Measurements from ENCODE around the gene RPL41. TPM values are rescaled to one million over a fixed set of nuclear protein-coding genes. Genes with fewer than 3 reads are reported as not detected.

Gene RPL41
- total RNA-seq, 6 experiments from 2014 or later, result 516 to 1,547 (median 1,257) TPM

DNA sequence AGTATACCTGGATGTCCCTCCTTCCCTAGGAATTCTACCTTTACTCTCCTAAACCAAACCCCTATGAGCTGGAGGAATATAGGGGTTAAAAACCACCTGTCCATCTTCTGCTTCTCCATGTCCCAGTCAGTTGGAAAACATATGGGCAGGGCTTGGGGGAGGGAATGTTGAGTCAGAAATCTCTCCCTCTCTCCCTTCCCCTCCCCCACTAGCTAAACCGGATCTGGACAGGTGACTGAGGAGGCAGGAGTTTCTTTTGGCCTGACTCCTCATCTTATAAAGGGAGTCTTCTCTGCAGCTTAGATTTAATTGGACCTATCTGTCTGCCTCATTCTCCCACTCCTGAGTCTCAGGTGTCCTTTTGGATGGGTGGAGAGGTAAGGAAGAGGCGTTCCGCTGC lies 30.3 kb upstream of the RPL41 start:
- no peaks in the 10 kb centered on the region for H3K9me3 ChIP-seq
- DNase-seq (no peak), ATAC-seq (no peak)
- TF ChIP-seq, protein P1, sequence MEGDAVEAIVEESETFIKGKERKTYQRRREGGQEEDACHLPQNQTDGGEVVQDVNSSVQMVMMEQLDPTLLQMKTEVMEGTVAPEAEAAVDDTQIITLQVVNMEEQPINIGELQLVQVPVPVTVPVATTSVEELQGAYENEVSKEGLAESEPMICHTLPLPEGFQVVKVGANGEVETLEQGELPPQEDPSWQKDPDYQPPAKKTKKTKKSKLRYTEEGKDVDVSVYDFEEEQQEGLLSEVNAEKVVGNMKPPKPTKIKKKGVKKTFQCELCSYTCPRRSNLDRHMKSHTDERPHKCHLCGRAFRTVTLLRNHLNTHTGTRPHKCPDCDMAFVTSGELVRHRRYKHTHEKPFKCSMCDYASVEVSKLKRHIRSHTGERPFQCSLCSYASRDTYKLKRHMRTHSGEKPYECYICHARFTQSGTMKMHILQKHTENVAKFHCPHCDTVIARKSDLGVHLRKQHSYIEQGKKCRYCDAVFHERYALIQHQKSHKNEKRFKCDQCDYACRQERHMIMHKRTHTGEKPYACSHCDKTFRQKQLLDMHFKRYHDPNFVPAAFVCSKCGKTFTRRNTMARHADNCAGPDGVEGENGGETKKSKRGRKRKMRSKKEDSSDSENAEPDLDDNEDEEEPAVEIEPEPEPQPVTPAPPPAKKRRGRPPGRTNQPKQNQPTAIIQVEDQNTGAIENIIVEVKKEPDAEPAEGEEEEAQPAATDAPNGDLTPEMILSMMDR (IDR thresholded peaks at IDR 0.05), result no peak
- no peak for TF ChIP-seq POLR2A (IDR thresholded peaks at IDR 0.05)
- H3K4me1 ChIP-seq, result peaks cover 0 to 52% (median 22%) of the 10 kb centered on the region in 4 donors
- peaks cover 0 to 77% (median 38%) of the 10 kb centered on the region in 4 donors for H3K36me3 ChIP-seq
- H3K27ac ChIP-seq, result peak overlapping the region in 1 of 3 donors; percentile 31
- intact Hi-C loops (cut with DNase I), result no loop called here
- no peak overlapping the region for H3K4me3 ChIP-seq
- no peaks in the 10 kb centered on the region for H3K27me3 ChIP-seq
- 72% methylated on average over 3 of the region's 3 CpGs for WGBS (ENCODE audit: insufficient coverage, low coverage, low lambda C conversion rate, missing lambda C conversion rate)

DNA sequence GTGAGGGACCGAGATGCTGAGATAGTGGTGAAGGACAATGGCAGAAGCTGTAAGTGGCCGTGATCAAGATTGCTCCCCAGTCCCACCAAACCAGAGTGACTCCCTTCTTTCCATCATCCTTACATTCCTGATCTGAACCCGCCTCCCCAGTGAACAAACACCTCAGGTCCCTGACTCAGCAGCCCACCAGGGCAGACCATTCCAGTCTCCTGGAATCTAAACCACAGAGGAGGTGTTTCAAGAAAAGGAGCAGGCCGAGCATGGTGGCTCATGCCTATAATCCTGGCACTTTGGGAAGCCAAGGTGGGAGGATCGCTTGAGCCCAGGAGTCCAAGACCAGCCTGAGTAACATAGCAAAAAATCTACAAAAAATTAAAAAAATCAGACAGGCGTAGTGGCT lies 29.8 kb upstream of the RPL41 start:
- H3K36me3 ChIP-seq, result peaks cover 0 to 80% (median 38%) of the 10 kb centered on the region in 4 donors
- intact Hi-C loops (cut with DNase I), result no loop called here

DNA sequence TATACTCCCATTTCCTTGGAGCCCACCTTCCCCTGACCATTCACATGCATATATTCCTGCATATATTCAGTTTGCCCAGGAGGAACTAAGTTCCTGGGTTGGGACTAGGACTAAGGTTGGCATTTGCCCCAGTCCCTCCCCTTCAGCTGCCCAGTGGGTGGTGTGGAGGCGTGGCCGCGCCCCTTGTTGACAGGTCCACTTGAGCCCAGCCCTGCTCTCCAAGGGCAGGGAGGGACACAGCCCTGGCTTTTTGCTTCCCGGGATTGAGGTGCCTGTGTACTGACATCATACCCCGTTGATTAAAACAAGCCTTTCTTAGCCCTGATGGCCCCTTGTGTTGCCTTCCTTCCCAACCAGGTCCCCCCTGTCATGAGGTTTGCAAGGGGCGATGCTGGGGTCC lies 29.2 kb upstream of the RPL41 start:
- Histone ChIP-seq H3K4me1 (peaks cover 0 to 49% (median 22%) of the 10 kb centered on the region in 4 donors), H3K9me3 (no peaks in the 10 kb centered on the region), H3K4me3 (no peak overlapping the region), H3K27ac (peak overlapping the region in 2 of 3 donors; percentile 52 to 58), H3K27me3 (no peaks in the 10 kb centered on the region), H3K36me3 (peaks cover 0 to 84% (median 40%) of the 10 kb centered on the region in 4 donors)
- intact Hi-C loops (cut with DNase I), result no loop called here
- ATAC-seq, result peak; percentile 86 to 97 (median 92)
- 20% methylated on average over 1 of the region's 6 CpGs for WGBS (ENCODE audit: insufficient coverage, low coverage, low lambda C conversion rate, missing lambda C conversion rate)
- DNase-seq, result peak; percentile 91 to 93 (median 93)
- TF ChIP-seq POLR2A (IDR thresholded peaks at IDR 0.05), result no peak
- TF ChIP-seq, protein P1 (IDR thresholded peaks at IDR 0.05), result no peak

More for the DNA sequence above, 29.8 kb upstream of the RPL41 start:
- H3K27ac ChIP-seq, result peak overlapping the region in 2 of 3 donors; percentile 31 to 58
- WGBS (ENCODE audit: insufficient coverage, low coverage, low lambda C conversion rate, missing lambda C conversion rate), result 84% methylated on average over 5 of the region's 6 CpGs
- no peaks in the 10 kb centered on the region for H3K9me3 ChIP-seq
- no peaks in the 10 kb centered on the region for H3K27me3 ChIP-seq
- TF ChIP-seq, protein P1 (IDR thresholded peaks at IDR 0.05), result no peak
- TF ChIP-seq POLR2A (IDR thresholded peaks at IDR 0.05), result no peak
- peaks cover 0 to 52% (median 22%) of the 10 kb centered on the region in 4 donors for H3K4me1 ChIP-seq
- no peak overlapping the region for H3K4me3 ChIP-seq
- no peak for ATAC-seq
- no peak for DNase-seq

DNA sequence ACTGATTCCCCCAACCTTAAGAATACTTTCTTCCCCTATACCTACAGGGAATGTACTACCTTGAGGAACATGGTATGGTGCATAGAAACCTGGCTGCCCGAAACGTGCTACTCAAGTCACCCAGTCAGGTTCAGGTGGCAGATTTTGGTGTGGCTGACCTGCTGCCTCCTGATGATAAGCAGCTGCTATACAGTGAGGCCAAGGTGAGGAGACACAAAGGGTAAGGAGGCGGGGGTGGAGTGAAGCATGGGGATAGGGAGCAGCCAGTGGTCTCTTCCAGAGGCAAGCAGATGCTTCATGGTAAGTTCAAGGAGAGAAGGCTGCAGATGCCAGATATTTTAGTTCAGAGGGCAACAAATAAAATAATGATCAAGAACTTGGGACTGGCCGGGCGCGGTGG lies 18.7 kb upstream of the RPL41 start:
- Histone ChIP-seq H3K27ac (no peak overlapping the region), H3K9me3 (no peaks in the 10 kb centered on the region), H3K4me3 (no peak overlapping the region), H3K4me1 (no peaks in the 10 kb centered on the region), H3K36me3 (peaks cover 0 to 99% (median 53%) of the 10 kb centered on the region in 4 donors), H3K27me3 (no peaks in the 10 kb centered on the region)
- 78% methylated on average over 4 of the region's 6 CpGs for WGBS (ENCODE audit: insufficient coverage, low coverage, low lambda C conversion rate, missing lambda C conversion rate)
- intact Hi-C loops (cut with DNase I), result no loop called here
- no peak for ATAC-seq
- no peak for TF ChIP-seq POLR2A (IDR thresholded peaks at IDR 0.05)
- TF ChIP-seq, protein P1 (IDR thresholded peaks at IDR 0.05), result no peak
- DNase-seq, result no peak

Measured in right lobe of liver (tissue), 6 donors.